ENCODE measurements around the gene KRTAP4-7.
"Not testable (repeated sequence)": the region's sequence is repeated elsewhere in the genome, so short reads cannot be mapped to it uniquely, and the experiment has no call there.

The KRTAP4-7 gene

DNA sequence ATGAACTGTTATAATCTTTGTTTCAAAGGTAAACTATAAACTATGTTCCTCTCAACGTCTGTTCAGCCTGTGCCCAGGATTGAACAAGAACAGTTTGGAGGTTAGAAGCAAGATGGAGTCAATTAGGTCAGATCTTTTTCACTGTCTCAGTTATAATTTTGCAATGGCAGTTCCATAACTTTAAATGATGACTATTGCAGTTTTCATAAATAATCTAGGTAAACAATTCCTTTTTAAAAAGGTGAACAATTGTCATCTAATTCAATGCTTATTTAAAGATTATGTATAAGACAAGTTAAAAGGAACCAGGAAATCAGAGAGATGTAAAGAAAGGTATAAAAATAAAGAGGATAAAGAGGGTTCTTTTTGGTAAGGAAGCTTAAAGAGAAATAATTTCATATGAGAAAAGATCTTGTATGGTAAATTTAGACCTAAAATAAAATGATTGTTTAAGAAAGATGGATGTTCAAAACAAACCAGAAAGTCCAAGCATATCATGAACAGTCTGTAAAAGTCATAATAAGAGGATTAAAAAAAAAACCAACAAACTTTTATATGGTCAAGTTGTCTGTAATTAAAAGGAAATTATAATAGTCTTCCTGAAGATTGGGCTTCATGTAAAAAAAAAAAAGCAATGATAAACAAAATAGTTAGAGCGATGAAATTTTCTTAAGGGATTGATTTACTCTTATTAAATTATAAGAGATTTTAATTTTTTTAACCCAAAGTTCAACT is 27.4 kb downstream of the KRTAP4-7 start:
- DNase-seq = no peak

DNA sequence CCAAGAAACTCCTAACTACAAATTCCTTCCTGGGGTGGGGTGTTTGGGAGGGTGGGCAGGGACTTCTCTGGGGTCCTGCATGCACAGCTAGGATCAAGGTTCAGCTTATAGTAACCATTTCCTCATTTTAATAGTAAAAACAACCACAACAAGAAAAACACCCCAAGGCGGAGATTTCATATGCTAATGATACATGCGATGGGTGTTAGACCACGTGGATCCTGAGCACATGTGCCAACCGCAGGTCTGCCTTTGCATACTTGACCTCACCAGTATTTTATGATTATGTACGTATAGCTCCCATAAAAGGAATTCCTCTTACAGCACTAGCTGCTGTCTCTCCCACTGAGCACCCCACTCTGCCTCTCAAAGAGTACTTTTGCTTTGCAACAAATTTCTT is 32.3 kb downstream of the KRTAP4-7 start:
- no peak for DNase-seq

DNA sequence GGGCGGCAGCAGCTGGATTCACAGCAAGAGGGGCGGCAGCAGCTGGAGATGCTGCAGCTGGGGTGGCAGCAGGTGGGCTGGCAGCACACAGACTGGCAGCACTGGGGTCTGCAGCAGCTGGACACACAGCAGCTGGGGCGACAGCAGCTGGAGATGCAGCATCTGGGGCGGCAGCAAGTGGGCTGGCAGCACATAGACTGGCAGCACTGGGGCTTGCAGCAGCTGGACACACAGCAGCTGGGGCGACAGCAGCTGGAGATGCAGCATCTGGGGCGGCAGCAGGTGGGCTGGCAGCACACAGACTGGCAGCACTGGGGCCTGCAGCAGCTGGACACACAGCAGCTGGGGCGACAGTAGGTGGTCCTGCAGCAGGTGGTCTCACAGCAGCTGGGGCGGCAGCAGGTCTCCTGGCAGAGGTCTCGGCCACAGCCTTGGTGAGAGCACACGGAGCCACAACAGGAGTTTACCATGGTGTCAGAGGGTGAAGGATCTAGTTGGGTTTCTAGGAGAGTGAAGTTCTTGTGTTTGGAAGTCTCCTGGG is 34.0 kb downstream of the KRTAP4-7 start, which contains the start of gene KRTAP4-11:
Gene KRTAP4-11 (minus strand): TSS at position 528 of the 541 bp plus-strand sequence. CDS start 58 bp downstream, at position 470.
- DNase-seq = not testable (repeated sequence)

DNA sequence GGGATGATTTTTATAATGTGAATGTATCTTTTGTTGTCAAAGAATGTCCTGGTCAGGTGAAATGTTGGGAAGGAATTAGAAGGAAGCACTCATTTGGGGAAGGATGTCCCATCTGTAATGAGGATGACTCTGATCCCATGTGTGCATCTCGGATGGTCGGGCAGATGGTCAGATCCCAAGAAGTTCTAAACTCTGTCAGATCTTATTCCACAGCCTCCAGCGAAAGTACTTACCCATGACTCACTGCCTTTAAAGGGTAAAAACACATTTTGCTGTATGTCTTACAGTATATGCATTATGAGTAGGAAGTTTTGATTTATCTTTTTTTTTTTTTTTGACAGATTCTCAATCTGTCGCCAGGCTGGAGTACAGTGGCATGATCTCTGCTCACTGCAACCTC is 34.8 kb downstream of the KRTAP4-7 start:
- DNase-seq = no peak

DNA sequence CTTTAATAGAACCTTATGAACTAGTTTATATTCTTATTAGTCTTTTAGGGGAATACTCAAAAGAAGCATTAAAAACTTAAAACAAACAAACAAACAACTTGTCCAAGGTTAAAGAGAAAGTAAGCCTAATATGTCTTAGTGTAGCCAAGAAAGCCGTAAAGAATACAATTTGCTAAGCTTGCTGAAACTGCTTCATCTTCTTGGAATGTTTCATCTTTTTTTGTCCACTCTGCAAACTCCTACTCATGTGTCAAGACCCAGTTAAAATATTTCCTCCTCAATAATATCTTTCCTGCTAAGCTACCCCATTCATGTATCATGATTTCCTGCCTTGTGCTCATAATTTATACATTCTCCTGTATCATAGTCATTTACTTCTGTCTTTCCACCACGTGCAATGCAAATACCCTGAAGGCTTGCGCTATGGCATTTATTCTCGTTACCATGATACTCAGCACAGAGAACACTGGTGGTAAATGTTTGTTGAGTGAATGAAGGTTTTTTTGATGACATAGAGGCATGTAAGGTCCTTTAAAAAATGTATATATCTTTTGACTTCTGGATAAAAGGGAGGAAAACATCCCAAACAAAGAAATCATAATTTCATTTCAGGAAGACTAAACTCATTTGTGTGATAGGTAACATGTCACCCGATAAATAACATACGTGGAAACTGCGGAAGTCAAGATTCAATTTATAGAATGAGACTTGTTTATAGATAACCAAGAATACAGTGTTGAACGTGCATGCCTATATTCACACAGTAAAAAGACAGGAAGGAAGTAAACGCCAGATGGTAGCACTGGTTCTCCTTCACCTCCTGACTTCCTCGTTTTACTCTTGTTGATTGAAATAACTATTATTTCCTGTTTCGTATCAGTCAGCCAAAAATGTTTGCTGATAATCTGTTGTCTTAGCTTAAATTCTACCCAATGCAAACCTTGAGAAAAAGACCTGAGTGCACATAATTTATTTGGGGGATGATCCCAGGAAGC is 36.0 kb downstream of the KRTAP4-7 start:
- not testable (repeated sequence) for DNase-seq

DNA sequence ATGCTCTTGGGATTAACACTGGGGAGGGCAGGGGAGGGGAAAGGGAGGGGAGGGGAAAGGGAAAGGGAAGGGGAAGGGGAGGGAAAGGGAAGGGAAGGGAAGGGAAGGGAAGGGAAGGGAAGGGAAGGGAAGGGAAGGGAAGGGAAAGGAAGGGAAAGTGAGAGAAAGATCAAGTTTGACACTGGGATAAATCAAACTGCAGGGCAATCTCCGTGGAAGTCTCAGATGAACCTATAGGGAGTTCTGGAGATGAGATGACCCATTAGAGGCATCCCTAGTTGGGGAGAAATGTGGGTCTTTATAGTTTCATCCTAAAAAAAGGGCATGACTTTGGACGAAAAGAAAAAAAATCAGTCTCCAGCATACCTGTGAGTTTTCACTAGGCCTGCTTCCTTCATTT is 37.8 kb downstream of the KRTAP4-7 start:
- no peak for DNase-seq

DNA sequence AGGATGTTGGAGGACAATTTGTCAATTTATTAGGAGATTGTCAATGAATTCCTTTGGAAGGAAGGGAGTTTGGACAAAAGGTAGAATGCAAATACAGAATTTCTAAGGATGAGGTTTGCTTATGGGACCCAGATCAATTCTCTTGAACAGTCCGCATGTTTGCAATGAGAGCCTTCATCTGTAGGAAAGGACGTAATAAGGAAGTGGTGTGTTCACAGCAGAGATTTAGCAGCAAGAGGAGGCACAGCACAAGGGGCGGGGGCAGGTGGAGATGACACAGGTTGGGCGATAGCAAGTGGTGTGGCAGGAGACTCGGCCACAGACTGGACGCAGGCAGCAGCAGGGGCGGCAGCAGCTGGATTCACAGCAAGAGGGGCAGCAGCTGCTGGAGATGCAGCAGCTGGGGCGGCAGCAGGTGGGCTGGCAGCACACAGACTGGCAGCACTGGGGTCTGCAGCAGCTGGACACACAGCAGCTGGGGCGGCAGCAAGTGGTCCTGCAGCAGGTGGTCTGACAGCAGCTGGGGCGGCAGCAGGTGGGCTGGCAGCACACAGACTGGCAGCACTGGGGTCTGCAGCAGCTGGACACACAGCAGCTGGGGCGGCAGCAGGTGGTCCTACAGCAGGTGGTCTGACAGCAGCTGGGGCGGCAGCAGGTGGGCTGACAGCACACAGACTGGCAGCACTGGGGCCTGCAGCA is 39.5 kb downstream of the KRTAP4-7 start:
- DNase-seq = not testable (repeated sequence)

DNA sequence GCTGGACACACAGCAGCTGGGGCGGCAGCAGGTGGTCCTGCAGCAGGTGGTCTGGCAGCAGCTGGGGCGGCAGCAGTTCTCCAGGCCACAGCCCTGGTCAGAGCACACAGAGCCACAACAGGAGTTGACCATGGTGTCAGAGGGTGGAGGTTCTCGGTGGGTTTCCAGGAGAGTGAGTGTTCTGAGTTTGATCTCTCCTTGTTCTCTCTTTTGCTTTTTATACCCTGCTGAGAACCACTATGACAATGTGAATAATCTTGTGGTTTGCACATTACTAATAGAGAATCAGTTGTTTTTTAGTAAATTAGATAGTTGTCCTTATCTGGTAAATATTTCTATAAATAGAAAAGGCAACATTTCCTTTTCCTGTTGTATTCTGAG is 40.0 kb downstream of the KRTAP4-7 start, which contains the start of gene KRTAP4-12:
Gene KRTAP4-12 (minus strand): TSS at position 192 of the 381 bp plus-strand sequence. CDS start 60 bp downstream, at position 132.
- DNase-seq = not testable (repeated sequence)

DNA sequence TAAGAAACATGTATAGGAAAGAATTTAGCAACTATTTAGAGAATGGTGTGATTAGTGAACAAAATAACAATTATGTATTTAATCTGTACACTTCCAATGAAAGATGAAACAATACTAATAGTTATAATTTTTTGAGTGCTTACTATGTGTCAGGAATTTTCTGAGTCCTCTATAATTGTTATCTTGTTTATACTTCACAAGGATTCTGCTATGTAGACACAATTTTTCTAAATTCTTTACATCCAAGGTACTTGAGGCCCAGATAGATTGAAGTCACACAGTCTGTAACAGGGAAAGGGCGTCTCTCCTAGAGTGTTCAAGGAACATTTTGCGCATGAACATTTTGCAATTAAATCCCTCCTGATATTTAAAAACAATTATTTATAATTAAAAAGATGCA is 41.1 kb downstream of the KRTAP4-7 start:
- no peak for DNase-seq

DNA sequence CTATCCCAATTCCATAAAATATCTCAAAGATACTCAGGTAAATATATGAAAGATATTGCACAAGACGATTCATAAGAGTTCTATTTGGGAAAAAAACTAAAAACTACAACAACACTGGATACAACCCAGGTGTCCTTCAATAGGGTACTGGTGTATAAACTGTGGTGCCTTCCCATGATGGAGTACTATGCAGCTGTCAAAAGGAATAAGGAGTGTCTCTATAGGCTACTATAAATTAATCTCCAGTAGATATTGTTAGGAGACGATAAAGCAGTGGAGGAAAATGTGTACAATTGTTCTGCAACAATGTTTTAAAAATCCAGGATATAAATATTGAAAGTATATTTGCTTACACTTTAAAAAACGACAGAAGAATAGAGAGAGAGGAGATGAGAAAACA is 42.5 kb downstream of the KRTAP4-7 start:
- no peak for DNase-seq

DNA sequence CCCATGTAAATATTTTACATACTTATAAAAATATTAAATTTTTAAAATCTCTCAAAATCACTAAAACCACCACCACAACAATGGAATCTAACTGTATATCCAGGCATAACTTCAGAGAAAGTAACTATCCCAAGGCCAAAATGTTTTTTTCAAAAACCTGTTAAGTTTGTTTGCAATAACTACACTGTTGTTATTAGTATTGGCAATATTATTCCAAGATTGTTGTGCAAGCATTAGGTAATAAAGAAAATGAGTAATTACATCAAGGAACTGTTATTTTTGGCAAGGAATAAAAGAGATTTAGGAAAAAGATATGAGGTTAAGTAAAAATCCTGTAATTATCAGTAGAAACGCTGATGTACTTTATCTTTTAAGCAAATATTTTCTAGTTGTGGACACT is 43.4 kb downstream of the KRTAP4-7 start:
- no peak for DNase-seq

DNA sequence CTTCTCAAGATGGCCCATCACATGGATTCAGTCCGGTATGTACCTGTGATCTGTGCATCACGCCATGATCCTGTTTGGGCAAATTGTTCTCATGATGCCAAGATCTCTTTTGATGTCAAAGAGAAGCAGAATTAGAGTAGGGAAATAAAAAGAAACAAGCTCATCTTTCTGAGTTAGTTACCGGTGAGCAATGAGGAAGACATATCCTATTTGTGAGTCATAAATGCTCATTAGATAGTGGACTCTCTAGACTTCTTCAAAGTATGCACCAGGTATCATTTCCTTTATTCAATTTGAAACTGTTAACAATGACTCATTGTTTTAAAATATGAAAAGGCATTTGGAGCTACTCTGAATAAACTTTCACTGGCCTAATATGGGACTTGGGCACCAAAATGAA is 48.0 kb downstream of the KRTAP4-7 start:
- no peak for DNase-seq

DNA sequence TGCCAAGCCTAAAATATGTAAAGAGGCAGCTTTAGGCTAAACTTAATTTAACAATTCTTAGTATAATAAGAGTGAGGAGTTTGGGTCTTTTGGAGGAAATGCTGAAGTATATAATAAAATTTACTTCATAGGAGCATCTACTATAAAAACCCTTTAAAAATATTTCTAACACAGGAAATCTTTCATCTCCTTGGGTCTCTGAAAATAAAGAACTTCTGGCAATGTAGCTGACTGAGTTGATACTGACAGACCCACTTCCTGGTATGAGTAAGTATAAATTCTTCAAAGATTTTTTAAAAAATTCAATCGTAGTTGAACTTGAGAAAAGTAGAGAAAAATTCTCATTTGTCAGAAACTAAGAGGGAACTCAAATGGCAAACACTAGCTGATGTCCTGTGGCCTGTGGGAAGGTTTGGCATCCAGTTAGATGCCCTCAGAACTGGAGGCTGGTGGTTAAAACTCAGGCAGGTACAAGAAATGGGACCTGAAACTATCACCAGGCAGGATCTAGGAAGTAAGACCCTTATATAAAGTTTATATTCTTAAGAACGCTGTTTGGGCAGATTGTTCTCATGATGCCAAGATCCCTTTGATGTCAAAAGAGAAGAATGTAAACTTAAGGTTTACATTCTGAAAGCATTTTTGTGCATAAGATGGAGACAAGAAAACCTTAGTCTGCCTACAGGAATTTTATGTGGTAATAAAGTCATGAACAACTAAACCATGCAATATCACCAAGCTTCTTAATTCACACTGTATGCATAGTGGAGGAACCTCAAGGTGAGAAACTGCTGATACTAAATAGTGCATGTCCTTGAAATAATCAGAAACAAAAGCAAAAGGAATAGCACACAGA is 50.2 kb downstream of the KRTAP4-7 start:
- DNase-seq = no peak

Measured in activated gamma-delta T cell (primary cell).